Ishikawa (cell line): Measurements from ENCODE around the gene AREG.

Source experiments
- TAF1 ChIP-seq: IDR thresholded peaks from 2 replicates; pipeline ENCODE4 v1.6.1; 2012; ENCODE audit warnings: low read depth, mild to moderate bottlenecking
- YY1 ChIP-seq: IDR thresholded peaks from 2 replicates; pipeline ENCODE4 v1.6.1; 2012; ENCODE audit warnings: low read depth

DNA sequence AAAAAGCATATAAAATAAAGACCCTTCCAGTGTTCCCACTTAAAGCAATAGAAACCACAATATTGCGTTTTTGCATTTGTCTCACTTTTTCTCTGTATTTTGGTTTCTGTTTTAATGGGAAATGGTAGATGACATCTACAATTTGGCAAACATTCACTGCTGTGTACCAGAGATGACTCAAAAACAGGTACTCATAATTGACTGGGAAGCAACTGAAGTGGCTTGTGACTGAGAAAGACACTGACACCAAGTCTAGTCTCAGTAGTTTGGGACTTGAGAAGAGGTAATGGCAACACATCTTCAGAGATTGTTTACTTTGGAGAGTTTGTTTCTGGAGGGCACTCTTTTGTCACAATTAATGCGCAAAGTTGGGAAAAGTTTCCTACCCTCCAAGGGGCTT, 42.0 kb downstream of the AREG start:
- TF ChIP-seq YY1 (no peak), TAF1 (no peak)
